Activated T-cell treated with anti-CD3 and anti-CD28 coated beads for 24 hours (primary cell): ENCODE data around the gene HARBI1.

Experiments used
- DNase-seq: peaks from one replicate; pipeline ENCODE4 v3.0.0-alpha.2; 2020; ENCODE audit warnings: low read depth

The HARBI1 gene

DNA sequence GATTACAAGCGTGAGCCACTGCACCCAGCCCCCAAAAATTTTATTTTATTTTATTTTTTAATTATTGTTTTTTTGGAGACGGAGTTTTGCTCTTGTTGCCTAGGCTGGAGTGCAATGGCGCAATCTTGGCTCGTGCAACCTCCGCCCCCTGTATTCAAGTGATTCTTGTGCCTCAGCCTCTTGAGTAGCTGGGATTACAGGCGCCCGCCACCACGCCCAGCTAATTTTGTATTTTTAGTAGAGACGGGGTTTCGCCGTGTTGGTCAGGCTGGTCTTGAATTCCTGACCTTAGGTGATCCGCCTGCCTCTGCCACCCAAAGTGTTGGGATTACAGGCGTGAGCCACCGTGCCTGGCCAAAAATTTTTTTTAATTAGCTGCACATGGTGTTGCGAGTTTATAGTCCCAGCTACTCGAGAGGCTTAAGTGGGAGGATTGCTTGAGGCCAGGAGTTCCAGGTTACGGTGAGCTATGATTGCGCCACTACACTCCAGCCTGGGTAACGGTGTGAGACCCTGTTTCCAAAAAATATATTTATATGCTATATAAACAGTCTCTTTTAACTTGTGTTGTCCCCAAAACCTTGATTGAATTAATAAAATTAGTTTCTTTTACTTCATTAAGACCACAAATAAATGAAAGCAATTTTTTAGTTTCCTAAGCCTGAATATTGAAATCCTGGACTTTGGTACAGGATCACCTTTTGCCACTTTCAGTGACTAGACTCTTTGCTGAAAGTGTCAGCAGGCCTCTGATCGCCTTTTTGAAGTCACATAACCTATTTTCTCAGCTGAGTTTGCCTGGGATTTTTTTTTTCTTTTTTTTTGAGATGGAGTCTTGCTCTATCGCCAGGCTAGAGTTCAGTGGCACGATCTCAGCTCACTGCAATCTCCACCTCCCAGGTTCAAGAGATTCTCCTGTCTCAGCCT, 16.5 kb upstream of the HARBI1 start:
- no peak for DNase-seq

GRCh38 chr11:46632502-46632901, 15.5 kb upstream of the HARBI1 start:
- no peak for DNase-seq

- no peak for DNase-seq
Measured at GRCh38 chr11:46631676-46632075, 14.6 kb upstream of the HARBI1 start.

DNA sequence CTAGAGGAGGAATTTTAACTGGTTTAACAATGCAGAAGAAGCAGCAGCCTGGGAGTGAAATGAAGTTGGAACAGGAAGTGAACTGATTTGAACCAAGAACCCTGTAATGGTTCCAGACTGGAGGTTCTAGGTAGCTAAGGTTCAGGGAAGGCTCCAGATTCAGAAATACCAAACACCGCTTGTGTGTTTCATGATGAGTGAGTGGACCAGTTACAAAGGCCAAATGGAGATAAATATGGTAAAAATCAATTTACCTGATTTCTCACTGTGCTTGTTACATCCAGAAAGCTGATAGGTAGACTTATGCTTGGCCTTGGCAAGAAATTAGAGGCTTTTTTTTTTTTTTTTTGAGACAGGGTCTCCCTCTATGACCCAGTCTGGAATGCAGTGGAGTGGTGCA, 13.2 kb upstream of the HARBI1 start:
- DNase-seq: no peak

- no peak for DNase-seq
Measured at GRCh38 chr11:46628961-46629360, 11.9 kb upstream of the HARBI1 start.

DNA sequence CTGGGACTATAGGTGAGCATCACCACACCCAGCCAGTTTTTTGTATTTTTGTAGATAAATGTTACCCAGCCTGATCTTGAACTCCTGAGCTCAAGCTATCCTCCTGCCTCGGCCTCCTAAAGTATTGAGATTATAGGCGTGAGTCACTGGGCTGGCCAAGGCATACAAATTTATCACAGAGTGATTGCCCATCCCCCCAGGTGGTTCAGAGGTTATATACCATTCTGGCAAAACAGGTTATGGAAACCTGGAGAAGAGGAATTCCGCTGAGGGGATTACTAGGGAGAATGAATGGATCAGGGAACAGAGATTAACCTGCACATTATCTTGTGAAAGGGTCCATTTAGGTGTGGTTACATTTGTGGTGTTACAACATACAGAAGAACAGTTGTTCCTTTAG, 8.4 kb upstream of the HARBI1 start:
- DNase-seq: no peak

DNA sequence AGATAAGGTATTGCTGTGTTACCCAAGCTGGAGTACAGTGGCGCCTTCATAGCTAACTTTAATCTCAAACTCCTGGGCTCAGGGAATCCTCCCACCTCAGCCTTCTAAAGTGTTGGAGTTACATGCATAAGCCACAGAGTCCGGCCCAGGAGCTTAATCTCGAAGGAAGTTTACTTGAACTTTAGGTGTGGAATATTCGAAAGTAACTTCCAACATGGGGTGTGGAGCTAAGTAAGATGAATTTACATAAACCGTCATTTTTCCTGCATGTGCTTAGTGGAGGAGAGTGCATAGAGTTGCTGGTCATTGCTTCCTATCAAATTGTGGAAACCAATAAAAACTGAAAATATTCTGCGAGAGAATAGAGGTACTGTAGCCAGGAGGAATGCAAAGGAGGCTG, 1.8 kb upstream of the HARBI1 start:
- no peak for DNase-seq

GRCh38 chr11:46617972-46618314, 916 bp upstream of the HARBI1 start:
- DNase-seq: no peak

DNA sequence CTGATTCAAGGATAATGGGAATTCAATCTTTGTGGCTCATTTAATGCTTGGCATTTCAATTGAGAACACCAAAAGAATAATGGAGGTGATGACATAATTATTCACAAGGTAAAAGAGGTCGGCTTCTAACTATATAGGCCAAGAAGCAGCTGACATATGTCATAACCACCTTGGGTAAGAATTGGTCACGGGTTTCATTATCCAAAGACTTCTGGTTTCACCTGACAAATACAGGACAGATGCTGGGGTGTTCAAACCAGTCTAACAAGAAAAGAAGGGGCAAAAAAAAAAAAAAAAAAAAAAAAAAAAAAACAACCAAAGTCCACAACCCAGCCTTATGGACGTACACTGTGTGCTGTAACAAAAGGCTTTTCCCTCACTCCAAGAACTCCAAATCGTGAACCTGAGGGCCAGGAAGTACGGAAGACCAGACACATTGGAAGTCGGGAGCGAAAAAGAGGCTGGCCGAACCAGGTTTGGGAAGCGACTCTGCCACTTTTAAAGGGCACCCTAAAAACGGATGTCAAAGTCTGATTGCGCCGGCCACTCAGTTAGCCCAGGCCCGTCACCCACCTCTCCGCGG, 385 bp downstream of the HARBI1 start:
- no peak for DNase-seq

DNA sequence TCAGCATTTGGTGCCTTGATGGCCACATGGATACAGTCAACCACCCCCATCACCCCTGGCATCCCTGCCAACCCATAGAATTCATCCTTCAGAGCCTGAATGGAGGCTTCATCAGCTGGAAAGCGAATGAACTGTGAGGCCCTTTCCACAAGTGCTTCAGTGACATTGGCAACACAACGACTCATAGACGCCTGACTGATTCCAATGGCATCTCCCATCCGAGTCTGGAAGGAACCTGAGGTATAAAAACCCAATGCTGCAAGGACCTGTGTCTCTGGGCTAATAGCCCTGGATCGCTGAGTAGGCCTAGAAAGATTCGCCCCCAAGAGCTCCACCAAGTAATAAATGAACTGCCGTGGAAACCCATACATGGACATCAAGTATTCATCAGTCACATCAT, 1.3 kb downstream of the HARBI1 start:
- no peak for DNase-seq

- DNase-seq: no peak
Measured at GRCh38 chr11:46612326-46612725, 4.7 kb downstream of the HARBI1 start.

GRCh38 chr11:46611526-46612304, 5.3 kb downstream of the HARBI1 start:
- DNase-seq: no peak

DNA sequence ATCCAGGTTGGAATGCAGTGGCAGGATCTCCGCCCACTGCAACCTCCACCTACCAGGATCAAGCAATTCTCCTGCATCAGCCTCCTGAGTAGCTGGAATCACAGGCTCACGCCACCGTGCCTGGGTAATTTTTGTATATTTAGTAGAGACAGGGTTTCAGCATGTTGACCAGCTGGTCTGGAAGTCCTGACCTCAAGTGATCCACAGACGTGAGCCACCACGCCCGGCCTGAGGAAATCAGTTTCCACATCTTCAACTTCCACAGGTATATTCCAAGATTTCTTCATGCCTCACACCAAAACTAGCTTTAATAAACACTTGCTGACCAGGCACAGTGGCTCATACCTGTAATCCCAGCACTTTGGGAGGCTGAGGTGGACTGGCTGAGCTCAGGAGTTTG, 7.6 kb downstream of the HARBI1 start:
- no peak for DNase-seq

- no peak for DNase-seq
Measured at GRCh38 chr11:46607516-46607915, 9.5 kb downstream of the HARBI1 start.

GRCh38 chr11:46604796-46605195, 12.2 kb downstream of the HARBI1 start:
- no peak for DNase-seq

DNA sequence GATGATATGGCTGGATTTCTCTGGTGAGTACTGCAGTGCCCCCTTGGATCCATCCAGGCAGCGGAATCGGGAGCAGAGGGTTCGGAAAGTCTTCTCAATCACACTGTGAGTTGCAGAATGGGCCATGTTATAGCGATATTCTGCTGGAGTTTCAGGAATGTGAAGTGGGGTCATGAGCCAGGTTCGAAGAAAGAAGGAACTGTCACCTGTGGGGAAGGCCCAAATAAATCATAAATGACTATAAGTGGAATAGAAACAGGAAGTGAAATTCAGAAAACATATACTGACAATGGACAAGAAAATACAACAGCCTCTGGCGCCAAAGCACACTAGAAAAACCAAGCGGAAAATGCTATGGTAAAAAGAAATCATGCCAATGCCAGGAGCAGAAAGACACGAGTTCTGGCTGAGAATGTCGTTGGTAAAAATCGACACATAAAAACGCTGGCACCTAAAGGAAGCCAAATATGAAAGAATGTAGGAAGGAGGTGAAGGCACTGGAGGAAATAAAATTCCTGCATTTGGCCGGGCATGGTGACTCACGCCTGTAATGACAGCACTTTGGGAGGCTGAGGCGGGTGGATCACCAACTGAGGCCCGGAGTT, 13.2 kb downstream of the HARBI1 start:
- DNase-seq: no peak

DNA sequence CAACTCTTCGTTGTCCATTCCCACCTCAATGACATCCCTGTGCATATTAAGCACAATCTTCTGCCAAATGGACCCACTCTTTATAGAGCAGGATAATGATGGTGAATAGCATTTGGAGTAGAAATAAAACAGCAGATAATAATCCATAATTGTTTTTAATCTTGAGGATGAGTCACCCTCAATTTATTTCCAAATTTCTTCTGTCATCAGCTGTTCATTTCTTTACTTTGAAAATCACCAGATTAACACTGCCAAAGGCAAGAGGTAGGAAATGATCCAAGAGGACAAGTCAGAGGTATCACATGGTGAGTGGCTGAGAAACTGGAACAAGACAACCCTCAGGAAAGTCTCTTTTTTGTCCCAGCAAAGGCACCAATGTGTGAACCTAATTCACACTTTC, 15.9 kb downstream of the HARBI1 start:
- no peak for DNase-seq

GRCh38 chr11:46600194-46600960, 16.6 kb downstream of the HARBI1 start:
- no peak for DNase-seq

GRCh38 chr11:46599340-46600193, 17.5 kb downstream of the HARBI1 start:
- DNase-seq: no peak

GRCh38 chr11:46597609-46598219, 19.3 kb downstream of the HARBI1 start:
- DNase-seq: no peak
